NCI-H524 (cell line): ENCODE measurements around the gene AP2B1.

Experiments used
- DNase-seq, 2 experiments: peaks; one replicate each; lab custom pipeline; 2025; lab: John Stamatoyannopoulos, UW

Gene AP2B1

GRCh38 chr17:35630530-35631148 lies 43.5 kb downstream of the AP2B1 start:
- DNase-seq: no peak

DNA sequence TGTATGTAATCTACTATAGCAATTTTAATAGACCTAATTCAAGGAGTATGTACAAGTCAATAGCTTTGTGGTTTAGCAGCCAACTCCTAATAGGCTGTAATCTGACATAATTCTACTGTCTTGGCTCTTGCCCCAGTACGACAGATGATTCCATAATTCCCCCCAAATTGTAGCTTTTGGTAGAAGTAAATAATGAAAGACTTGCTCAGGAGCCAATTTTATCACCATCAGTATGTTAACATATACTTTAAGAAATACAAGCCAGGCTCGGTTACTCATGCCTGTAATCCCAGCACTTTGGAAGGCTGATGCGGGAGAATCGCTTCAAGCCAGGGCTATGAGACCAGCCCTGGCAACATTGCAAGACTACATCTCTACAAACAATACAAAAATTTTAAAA lies 53.9 kb downstream of the AP2B1 start:
- DNase-seq: no peak

GRCh38 chr17:35645923-35646322 lies 58.8 kb downstream of the AP2B1 start:
- DNase-seq: no peak

DNA sequence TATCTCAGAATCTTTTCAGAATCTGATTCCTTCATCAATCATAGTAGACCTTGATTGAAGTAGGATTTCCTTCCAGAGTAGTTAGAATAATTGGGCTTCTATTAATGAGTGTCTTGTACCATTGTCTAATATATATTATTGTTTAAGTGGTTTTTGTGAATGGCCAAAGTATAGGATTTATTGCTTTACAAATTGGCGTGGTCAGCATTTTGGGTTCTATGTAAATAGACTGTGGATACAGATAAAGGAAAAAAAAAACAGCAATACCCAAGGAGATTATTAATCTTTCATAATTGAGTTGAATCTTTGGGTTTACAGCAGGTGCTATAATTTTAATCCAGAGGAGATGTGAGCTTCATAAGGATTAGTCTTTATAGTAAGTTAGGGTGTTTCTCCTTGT lies 64.3 kb downstream of the AP2B1 start:
- no peak for DNase-seq

GRCh38 chr17:35653619-35654361 lies 66.7 kb downstream of the AP2B1 start:
- DNase-seq: no peak

- no peak for DNase-seq
These were observed 68.2 kb downstream of the AP2B1 start for GRCh38 chr17:35655303-35655702.

DNA sequence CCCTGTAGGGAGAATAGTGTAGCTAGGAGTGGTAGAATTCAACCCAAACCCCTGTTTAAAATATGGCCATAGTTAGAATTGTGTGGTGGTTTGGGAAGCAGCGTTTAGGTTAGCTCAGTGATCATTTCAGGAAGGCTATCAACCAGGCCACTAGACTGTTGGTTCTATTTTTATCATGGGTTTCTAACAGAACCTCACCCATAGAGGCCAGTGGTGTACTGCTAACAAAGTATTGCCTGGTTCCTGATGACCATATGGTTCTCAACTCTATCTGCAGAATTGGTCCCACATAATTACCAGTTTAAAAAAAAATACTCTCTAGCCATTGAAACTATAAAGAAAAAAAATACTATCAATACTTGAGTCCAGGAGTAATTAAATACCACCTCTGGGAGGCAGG lies 73.8 kb downstream of the AP2B1 start:
- no peak for DNase-seq

- DNase-seq: no peak
These were observed 77.6 kb downstream of the AP2B1 start for GRCh38 chr17:35664685-35665084.

GRCh38 chr17:35665662-35666061 lies 78.5 kb downstream of the AP2B1 start:
- no peak for DNase-seq

DNA sequence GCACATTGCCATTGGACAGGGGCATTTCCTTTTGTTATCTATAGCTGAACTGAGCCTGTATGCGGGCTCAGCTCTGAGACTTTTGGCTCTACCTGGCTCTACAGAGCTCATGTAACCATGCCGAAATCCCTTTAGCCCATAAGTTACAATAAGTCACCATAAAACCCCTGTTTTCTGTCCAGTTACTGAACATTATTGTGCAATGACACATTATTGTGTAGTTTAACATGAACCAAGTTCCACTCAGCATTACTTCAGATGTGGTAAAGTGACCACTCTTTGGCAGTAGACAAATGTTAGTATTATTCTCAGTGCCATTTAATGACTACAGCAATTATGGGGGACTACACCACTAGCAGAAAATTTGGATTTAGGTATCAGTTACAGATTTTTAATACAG lies 78.9 kb downstream of the AP2B1 start:
- DNase-seq: no peak

- DNase-seq: no peak
These were observed 79.9 kb downstream of the AP2B1 start for GRCh38 chr17:35666967-35667532.

GRCh38 chr17:35668802-35669201 lies 81.7 kb downstream of the AP2B1 start:
- DNase-seq: no peak

DNA sequence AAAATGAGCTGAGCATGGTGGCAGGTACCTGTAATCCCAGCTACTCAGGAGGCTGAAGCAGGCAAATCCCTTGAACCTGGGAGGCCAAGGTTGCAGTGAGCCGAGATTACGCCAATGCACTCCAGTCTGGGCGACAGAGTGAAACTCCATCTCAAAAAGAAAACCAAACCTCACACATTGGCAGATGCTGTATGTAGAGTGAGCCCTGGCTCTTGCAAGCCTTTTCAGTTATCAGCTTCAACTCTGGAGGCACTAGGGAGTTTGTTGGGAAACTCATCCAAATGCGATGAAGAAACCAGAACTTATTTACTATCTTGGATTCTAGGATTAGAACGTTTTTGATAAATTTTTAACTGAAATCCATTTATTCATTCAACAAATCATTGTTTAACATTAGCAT lies 87.4 kb downstream of the AP2B1 start:
- no peak for DNase-seq

DNA sequence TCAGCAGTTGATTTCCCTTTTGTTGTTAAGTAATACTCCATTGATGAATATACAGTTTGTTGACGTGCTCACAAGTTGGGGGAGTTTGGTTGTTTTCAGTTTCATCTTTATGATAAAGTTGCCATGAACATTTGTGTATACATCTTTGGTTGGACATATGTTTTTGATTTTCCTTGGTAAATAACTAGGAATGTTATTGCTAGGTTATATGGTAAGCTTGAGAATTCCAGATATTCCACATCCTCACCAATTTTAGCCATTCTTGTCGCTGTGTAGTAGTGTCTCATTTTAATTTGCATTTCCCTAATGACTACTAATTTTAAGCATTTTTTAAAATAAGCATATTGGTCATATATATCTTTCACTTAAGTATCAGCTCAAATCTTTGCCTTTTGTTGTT lies 89.3 kb downstream of the AP2B1 start:
- no peak for DNase-seq

DNA sequence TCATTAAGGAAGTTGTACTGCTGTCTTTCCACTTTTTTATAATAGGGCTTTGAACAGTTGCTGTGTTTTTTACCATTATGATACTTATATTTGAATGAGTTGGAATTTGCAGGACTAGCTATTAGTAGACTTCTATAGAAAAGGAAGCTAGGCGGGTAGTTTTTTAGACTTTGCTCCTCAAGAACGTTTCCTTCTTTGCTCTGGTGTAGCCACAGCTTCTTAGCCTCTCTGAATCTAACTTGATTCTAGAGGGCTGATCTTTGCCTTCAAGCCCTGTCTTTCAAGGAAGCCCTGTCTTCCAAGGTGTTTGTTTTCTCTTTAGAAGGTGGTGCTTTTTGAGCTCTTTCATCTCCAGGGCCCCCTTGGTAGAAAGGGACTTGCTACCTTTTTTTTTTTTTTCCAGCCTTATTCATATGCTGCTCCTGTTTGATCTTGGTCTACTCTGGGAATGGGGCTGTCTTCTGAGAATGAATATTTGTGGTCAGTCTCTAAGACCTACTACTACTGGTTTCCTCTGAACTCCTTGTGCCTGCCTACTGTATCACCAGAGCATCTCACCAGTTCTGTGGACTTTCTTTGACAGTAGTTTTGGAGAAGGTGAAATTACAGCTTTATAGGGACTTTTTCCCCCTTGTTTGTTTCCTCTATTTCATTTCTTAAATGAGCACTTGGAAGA lies 92.0 kb downstream of the AP2B1 start:
- no peak for DNase-seq

DNA sequence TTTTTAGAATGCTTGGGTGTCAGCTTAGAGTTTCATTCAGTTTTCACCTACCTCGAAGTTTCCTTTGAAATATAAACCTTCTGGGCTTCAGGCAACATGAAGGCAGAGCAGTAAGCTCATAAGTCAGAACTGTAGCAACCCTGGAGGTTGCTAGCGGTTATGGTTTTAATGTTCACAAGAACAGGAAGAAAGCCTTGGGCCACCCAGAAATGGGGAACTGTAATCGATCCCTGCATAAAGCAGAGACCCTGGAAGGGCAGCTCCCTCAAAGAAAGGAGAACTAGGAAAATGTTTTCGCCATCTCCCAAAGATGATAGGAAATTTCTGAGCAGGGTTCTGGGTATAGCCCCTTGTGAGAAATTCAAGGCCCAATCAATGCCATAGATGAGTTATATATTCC lies 96.5 kb downstream of the AP2B1 start:
- no peak for DNase-seq

DNA sequence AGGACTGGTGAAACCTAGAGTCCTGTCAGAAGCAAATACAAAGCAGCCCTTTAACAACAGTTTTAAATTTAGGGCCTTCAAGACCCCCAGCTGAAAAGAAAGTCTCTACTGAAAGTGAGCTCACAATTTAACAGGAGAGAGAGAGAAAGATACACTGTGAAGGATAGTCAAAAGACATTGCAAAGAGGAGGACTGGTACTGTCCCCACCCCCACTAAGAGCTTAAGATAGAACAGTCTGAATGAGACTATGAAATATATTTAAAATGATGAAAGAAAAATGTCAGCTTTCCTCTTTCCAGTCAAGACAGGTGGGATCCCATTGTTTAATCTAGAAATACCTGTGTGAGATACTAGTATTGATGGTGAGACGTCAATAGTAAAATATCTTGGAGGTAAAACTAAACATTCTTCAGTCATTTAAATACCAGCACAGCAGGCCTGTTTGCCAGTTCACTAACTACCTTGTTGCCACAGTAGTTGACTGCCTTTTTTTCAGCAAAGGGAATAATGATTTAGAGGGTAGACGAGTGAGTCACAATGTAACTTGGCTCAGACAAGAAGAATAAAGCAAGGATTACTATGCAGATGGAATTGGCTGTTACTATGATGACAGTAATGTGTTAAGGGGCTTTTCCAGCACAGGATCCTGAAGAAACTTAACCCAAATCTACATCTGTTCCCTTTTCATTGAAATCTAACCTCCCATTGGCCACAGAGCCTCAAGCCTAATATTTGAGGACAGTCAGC lies 97.1 kb downstream of the AP2B1 start:
- no peak for DNase-seq

- no peak for DNase-seq
These were observed 105.5 kb downstream of the AP2B1 start for GRCh38 chr17:35692512-35693210.

DNA sequence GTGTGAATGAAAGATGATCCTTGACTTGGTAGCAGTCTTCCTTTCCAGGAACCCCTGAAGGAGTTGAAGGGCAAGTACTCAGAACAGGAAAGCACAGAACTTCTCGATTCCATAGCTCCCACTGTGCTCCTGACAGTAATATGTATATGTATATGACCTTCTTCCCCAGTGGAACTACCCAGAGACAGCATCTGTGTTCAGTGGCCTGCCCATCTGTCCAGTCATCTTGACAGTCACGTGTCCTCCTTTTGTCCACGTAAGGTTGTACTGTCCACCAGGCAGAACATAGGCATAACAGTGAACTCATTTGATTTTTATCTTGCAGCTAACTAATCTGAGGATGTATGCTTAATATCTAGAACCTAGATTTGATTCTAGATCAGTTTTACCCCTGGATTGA lies 106.5 kb downstream of the AP2B1 start:
- no peak for DNase-seq

DNA sequence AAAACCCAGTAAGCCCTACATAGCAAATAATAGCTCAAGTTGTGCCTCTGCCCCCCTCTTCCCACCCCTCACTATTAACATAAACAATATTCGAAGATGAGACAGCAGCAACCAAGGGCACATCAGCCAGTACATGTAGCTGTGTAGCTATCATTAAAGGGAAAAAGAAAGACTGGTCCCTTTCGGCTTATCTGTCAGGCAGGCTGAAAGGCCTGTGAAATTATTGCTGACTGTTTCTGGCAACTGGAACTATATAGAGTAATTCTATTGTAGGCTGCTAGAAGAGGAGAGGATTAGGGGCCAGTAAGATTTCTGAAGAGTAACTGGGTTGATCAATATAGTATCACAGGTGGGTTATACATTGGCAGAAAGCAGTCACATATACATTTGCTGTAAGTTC lies 107.8 kb downstream of the AP2B1 start:
- no peak for DNase-seq

DNA sequence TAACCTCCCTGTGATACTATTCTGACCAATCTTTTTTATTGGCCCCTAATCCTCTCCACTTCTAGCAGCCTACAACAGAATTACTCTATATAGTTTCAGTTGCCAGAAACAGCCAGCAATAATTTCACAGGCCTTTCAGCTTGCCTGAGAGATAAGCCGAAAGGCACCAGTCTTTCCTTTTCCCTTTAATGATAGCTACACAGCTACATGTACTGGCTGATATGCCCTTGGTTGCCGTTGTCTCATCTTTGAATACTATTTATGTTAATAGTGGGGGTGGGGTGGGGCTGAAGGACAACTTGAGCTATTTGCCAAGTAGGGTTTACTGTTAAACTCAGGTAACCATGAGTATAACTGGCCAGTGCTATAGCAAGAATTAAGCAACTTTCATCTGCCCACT lies 108.5 kb downstream of the AP2B1 start:
- no peak for DNase-seq

DNA sequence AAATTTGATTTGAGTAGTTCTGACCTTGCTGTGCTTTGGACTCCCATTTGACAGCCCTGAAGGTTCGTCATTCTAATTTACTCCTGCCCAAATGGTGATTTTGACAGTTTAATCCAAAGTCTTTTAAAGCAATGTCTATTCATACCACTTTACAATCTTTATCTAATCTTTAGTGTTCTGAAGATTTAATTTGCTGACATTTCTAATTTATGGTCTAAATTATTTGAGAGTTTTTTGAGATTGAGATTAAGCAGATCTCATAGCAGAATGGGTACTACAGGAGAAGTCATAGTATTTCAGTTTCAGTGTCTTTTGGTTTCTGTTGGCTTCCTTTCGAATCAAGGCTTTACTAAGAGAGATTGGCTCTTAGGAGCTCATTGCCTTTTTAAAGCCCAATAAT lies 111.7 kb downstream of the AP2B1 start:
- no peak for DNase-seq
